ENCODE data around the gene ATP4A.

DNA sequence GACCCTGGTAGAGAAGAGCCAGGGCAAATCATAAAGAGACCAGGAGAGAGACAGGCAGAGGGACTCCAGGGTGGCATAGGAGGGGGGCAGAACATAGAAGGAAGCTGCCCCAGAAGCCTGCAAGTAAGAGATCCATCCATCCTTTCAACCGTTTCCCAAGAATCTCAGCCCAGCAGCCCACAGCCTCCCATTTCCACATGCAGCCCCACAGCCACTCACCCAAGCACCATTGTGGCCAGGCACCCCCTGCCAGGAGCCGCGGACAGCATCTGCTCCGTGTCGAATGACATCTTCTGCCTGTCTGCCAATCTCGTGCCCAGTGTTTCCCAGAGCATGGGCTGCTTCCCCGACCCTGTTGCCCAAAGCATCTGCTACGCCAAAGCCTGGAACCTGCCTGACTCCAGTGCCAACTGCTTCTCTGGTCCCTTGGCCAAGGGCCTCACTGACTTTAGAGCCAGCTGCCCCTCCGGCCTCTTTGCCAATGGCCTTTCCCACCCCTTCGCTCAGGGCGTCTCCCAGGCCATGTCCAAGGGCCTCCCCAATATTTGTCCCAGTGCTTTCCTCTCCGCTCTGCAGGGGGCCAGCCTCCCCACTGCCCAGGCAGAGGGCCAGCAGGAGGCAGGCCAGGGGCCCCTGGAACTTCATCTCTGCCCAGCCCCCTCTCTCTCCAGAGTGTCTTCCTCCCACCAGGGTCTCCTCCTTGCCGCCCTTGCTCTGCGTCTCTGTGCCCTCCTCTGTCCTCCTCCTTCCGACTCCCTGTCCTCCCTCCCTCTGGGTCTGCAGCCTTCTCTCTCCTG is 50.4 kb downstream of the ATP4A start:
- TF ChIP-seq, protein P1, sequence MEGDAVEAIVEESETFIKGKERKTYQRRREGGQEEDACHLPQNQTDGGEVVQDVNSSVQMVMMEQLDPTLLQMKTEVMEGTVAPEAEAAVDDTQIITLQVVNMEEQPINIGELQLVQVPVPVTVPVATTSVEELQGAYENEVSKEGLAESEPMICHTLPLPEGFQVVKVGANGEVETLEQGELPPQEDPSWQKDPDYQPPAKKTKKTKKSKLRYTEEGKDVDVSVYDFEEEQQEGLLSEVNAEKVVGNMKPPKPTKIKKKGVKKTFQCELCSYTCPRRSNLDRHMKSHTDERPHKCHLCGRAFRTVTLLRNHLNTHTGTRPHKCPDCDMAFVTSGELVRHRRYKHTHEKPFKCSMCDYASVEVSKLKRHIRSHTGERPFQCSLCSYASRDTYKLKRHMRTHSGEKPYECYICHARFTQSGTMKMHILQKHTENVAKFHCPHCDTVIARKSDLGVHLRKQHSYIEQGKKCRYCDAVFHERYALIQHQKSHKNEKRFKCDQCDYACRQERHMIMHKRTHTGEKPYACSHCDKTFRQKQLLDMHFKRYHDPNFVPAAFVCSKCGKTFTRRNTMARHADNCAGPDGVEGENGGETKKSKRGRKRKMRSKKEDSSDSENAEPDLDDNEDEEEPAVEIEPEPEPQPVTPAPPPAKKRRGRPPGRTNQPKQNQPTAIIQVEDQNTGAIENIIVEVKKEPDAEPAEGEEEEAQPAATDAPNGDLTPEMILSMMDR (IDR thresholded peaks at IDR 0.05): no peak
- TF ChIP-seq POLR2AphosphoS5 (IDR thresholded peaks at IDR 0.05) (no peak), POLR2A (IDR thresholded peaks at IDR 0.05) (no peak), EP300 (IDR thresholded peaks at IDR 0.05) (no peak)

Measured in sigmoid colon (tissue), 4 donors.